ENCODE results near the gene ARID1A. TPM values are rescaled to one million over a fixed set of nuclear protein-coding genes. Genes with fewer than 3 reads are reported as not detected.
A peak's percentile ranks its signal among the peaks of the same experiment; 100 is the strongest.
"Not testable (repeated sequence)": the region's sequence is repeated elsewhere in the genome, so short reads cannot be mapped to it uniquely, and the experiment has no call there.

Gene ARID1A
- total RNA-seq, 5 donors from 2014 or later (not counting 1 experiment from before 2014, with no cell fraction given), result 122 to 148 (median 126) TPM

DNA sequence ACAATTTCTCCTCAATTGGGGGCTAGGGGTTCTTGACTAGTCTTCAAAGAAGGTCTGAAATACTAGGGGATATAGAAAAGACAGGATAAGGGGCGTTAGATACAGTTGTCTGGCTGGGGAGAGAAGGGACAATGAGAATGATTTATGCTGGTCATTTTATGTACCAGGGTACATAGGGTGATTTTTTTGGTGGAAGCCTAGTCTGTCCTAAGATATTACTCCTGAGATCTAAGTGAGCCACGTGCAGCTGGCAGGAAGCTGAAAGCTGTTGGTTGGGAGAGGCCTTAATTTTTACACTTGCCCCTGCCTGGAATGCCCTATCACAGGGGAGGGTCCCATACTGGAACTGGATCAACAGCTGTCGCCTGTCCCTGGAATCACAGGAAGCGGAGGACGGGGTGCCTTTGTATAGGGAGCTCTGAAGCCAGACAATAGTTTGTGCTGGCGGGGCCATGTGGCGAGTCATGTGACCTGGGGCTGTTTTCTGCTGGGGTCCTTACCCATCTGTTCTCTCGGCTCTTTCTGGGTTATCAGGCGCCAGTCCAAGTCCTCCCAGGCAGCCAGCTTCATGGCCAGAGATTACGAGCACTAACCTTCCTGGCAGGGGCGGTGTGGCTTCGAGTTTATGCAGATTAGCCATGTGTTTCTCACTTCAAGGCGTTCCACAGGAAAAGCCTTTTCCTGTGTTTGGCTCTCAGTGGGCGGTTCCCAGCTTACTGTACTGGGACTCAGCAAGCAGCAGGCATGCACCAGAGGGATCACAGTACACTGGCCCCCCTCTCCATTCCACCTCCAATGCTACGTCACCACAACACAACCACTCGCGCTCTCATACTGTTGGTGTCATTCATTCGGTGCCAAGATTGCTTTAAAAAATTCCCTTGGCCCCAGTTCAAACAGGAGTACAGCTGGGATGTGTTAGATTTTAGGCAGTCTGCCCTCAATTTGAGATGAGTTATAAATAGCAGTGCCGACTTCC lies 27.5 kb downstream of the ARID1A start:
- Histone ChIP-seq H3K4me1 (ENCODE audit: control insufficient read depth in 1 of 2, extremely low read depth in 1 of 2, insufficient read depth in 2 of 2, low read length in 2 of 2) (peaks cover 65 to 69% of the 10 kb centered on the region in 2 experiments), H3K27me3 (replicated peaks in 1 of 2; ENCODE audit: control insufficient read depth in 2 of 2, extremely low read depth in 1 of 2, insufficient read depth in 2 of 2, low read length in 1 of 2) (no peaks in the 10 kb centered on the region), H3K27ac (ENCODE audit: low read length) (peak overlapping the region; percentile 0), H3K4me3 (ENCODE audit: control insufficient read depth in 1 of 2, extremely low read depth in 1 of 2, low read length in 1 of 2) (peak overlapping the region; percentile 6 to 68), H3K36me3 (ENCODE audit: control insufficient read depth in 2 of 2, extremely low read depth in 1 of 2, insufficient read depth in 1 of 2, low read length in 1 of 2) (peaks cover 0 to 5% of the 10 kb centered on the region in 2 donors), H3K9me3 (no peaks in the 10 kb centered on the region)
- ATAC-seq (replicated peaks in 1 of 4) (peak; percentile 64 to 85 (median 76)), DNase-seq (peak in 34 of 35 experiments; percentile 2 to 71 (median 28))
- peaks cover 89 to 95% (median 94%) of the 10 kb centered on the region in 3 donors for H3K4me1 Mint-ChIP-seq
- peak overlapping the region; percentile 85 to 88 for H3K27ac Mint-ChIP-seq
- POLR2A ChIA-PET, result interaction anchor here (0.5 to 1.0 kb wide), 4 partner anchors 25 to 84 kb away, joined by 3 to 4 read pairs (median 4); no protein-coding TSS in a partner anchor
- peak overlapping the region; percentile 8 to 75 (median 49) for H3K4me3 Mint-ChIP-seq
- no peaks in the 10 kb centered on the region for H3K9me3 Mint-ChIP-seq
- CTCF ChIA-PET, result interaction anchor here (0.6 to 2.5 kb wide), 8 partner anchors 13 to 110 kb away, joined by 3 to 17 read pairs (median 4); no protein-coding TSS in a partner anchor
- WGBS (ENCODE audit: insufficient coverage), result 27% methylated on average over 14 of the region's 19 CpGs
- no peaks in the 10 kb centered on the region for H3K27me3 Mint-ChIP-seq
- peaks cover 4% of the 10 kb centered on the region for H3K36me3 Mint-ChIP-seq

DNA sequence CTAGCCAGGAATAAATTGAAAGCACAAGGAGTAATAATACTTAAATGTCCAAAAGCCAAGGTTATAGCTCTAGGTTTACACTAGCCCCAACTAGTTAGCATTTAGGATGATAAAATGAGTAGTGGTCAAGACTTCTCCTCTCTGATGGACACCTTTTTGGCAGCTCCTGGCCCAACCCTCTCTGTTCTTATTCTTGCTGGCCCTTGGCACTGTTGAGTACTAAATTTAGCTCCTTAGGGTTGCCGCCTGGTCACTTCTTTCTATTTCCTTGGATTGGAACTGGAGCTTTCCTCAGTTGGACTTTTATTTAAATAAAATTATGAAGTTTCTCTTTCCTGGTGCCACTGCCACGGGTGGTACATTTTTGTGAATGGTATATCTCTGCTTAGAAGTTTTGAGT lies 28.3 kb downstream of the ARID1A start:
- Mint-ChIP-seq H3K27me3 (no peaks in the 10 kb centered on the region), H3K27ac (peak overlapping the region; percentile 72 to 81), H3K9me3 (no peaks in the 10 kb centered on the region), H3K36me3 (peaks cover 4% of the 10 kb centered on the region), H3K4me1 (peaks cover 89 to 95% (median 94%) of the 10 kb centered on the region in 3 donors), H3K4me3 (peak overlapping the region; percentile 28 to 75 (median 52))
- no peaks in the 10 kb centered on the region for H3K9me3 ChIP-seq
- no CpG with 5 or more reads among the region's 2 CpGs for WGBS (ENCODE audit: insufficient coverage)
- no peak overlapping the region for H3K4me3 ChIP-seq (ENCODE audit: control insufficient read depth in 1 of 2, extremely low read depth in 1 of 2, low read length in 1 of 2)
- H3K36me3 ChIP-seq (ENCODE audit: control insufficient read depth in 2 of 2, extremely low read depth in 1 of 2, insufficient read depth in 1 of 2, low read length in 1 of 2), result peaks cover 0 to 4% of the 10 kb centered on the region in 2 donors
- ChIA-PET CTCF (interaction anchor here (0.6 to 2.5 kb wide), 6 partner anchors 12 to 109 kb away, joined by 3 to 9 read pairs (median 4); no protein-coding TSS in a partner anchor), POLR2A (interaction anchor here in 1 of 2 donors (0.6 to 1.0 kb wide), 2 partner anchors 26 to 33 kb away, joined by 3 to 4 read pairs; no protein-coding TSS in a partner anchor)
- H3K27me3 ChIP-seq (replicated peaks in 1 of 2; ENCODE audit: control insufficient read depth in 2 of 2, extremely low read depth in 1 of 2, insufficient read depth in 2 of 2, low read length in 1 of 2), result no peaks in the 10 kb centered on the region
- H3K27ac ChIP-seq (ENCODE audit: low read length), result peak overlapping the region; percentile 0
- DNase-seq, result no peak
- ATAC-seq (replicated peaks in 1 of 4), result no peak
- H3K4me1 ChIP-seq (ENCODE audit: control insufficient read depth in 1 of 2, extremely low read depth in 1 of 2, insufficient read depth in 2 of 2, low read length in 2 of 2), result peaks cover 64 to 71% of the 10 kb centered on the region in 2 experiments

DNA sequence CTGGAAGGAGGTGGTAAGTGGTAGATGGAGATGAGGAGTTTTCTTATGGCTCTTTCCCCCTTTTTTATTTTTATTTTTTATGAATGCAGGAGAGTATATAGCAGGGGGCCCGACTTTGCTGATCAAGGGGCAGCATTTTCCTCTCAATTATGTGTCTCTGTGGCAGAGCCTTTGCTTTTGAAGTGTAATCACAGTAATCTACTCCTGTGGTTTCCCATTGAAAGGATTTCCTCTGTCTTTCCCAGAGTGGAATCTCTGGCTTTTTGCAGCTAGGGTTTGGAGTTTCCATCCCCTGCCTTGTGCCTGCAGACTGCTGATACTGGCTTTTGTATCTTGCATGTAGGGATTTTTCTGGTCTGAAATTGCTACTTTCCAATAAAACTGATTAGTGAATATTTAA lies 29.1 kb downstream of the ARID1A start:
- H3K27me3 ChIP-seq (replicated peaks in 1 of 2; ENCODE audit: control insufficient read depth in 2 of 2, extremely low read depth in 1 of 2, insufficient read depth in 2 of 2, low read length in 1 of 2), result no peaks in the 10 kb centered on the region
- no peaks in the 10 kb centered on the region for H3K9me3 Mint-ChIP-seq
- POLR2A ChIA-PET, result interaction anchor here in 1 of 2 donors (0.5 kb wide), 1 partner anchor 1261 kb away, joined by 5 read pairs; no protein-coding TSS in a partner anchor
- H3K9me3 ChIP-seq, result no peaks in the 10 kb centered on the region
- no CpG with 5 or more reads among the region's 1 CpG for WGBS (ENCODE audit: insufficient coverage)
- peaks cover 9% of the 10 kb centered on the region for H3K36me3 Mint-ChIP-seq
- no peak for ATAC-seq (replicated peaks in 1 of 4)
- no peak overlapping the region for H3K4me3 ChIP-seq (ENCODE audit: control insufficient read depth in 1 of 2, extremely low read depth in 1 of 2, low read length in 1 of 2)
- H3K4me1 ChIP-seq (ENCODE audit: control insufficient read depth in 1 of 2, extremely low read depth in 1 of 2, insufficient read depth in 2 of 2, low read length in 2 of 2), result peaks cover 62 to 70% of the 10 kb centered on the region in 2 experiments
- H3K27ac ChIP-seq (ENCODE audit: low read length), result no peak overlapping the region
- peaks cover 94 to 99% (median 99%) of the 10 kb centered on the region in 3 donors for H3K4me1 Mint-ChIP-seq
- peak overlapping the region; percentile 72 to 81 for H3K27ac Mint-ChIP-seq
- no peak for DNase-seq
- no peaks in the 10 kb centered on the region for H3K27me3 Mint-ChIP-seq
- H3K36me3 ChIP-seq (ENCODE audit: control insufficient read depth in 2 of 2, extremely low read depth in 1 of 2, insufficient read depth in 1 of 2, low read length in 1 of 2), result peaks cover 0 to 9% of the 10 kb centered on the region in 2 donors
- CTCF ChIA-PET, result interaction anchor here (0.5 to 2.5 kb wide), 3 partner anchors 14 to 27 kb away, joined by 4 to 11 read pairs (median 9); no protein-coding TSS in a partner anchor
- H3K4me3 Mint-ChIP-seq, result peak overlapping the region in 2 of 3 donors; percentile 52 to 75

DNA sequence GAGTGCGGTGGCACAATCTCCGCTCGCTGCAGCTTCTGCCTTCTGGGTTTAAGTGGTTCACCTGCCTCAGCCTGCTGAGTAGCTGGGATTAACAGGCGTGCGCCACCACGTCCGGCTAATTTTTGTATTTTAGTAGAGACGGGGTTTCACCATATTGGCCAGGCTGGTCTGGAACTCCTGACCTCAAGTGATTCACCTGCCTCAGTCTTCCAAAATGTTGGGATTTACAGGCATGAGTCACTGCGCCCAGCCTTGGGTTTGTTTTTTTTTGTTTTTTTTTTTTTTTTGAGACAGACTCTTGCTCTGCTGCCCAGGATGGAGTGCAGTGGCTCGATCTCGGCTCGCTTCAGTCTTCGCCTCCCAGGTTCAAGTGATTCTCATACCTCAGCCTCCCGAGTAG lies 30.1 kb downstream of the ARID1A start:
- not testable (repeated sequence) for ATAC-seq (replicated peaks in 1 of 4); DNase-seq

DNA sequence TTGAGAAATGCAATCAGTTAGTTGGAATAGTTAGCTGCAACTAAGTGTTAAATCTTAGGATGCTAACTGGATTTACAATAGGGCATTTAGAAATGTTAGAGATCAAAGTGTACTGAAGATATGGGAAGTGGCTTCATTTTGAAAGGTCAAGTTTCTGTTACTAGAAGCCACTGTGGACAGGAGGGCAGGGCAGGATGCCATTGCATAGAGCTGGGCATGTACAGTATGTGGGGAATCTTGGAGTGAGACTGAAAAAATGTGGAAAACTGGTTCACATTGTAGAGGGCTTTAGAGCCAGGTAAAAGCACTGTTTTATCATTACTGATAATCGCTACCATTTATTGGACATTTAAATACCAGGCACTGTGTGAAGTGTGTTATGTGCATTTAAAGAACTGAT lies 31.0 kb downstream of the ARID1A start:
- peaks cover 19% of the 10 kb centered on the region for H3K36me3 Mint-ChIP-seq
- H3K4me3 Mint-ChIP-seq, result peak overlapping the region in 2 of 3 donors; percentile 10 to 69

More for the DNA sequence above, 30.1 kb downstream of the ARID1A start:
- 97% methylated on average over 8 of the region's 14 CpGs for WGBS (ENCODE audit: insufficient coverage)
- not testable (repeated sequence) for H3K9me3 Mint-ChIP-seq; H3K9me3 ChIP-seq; H3K27me3 Mint-ChIP-seq; H3K27me3 ChIP-seq (replicated peaks in 1 of 2; ENCODE audit: control insufficient read depth in 2 of 2, extremely low read depth in 1 of 2, insufficient read depth in 2 of 2, low read length in 1 of 2); H3K27ac ChIP-seq (ENCODE audit: low read length); H3K4me3 ChIP-seq (ENCODE audit: control insufficient read depth in 1 of 2, extremely low read depth in 1 of 2, low read length in 1 of 2)
- peak overlapping the region in 1 of 3 donors; percentile 69 for H3K4me3 Mint-ChIP-seq
- H3K27ac Mint-ChIP-seq, result peak overlapping the region in 1 of 2 donors; percentile 87
- POLR2A ChIA-PET, result interaction anchor here in 1 of 2 donors (0.7 kb wide), 1 partner anchor 10 kb away, joined by 5 read pairs; no protein-coding TSS in a partner anchor
- peaks cover 13% of the 10 kb centered on the region for H3K36me3 Mint-ChIP-seq
- Histone ChIP-seq H3K36me3 (ENCODE audit: control insufficient read depth in 2 of 2, extremely low read depth in 1 of 2, insufficient read depth in 1 of 2, low read length in 1 of 2) (peaks cover 2 to 18% of the 10 kb centered on the region in 2 donors), H3K4me1 (ENCODE audit: control insufficient read depth in 1 of 2, extremely low read depth in 1 of 2, insufficient read depth in 2 of 2, low read length in 2 of 2) (peaks cover 60% of the 10 kb centered on the region in 2 experiments)
- peaks cover 92 to 94% (median 94%) of the 10 kb centered on the region in 3 donors for H3K4me1 Mint-ChIP-seq
- CTCF ChIA-PET, result interaction anchor here (0.7 to 1.1 kb wide), 2 partner anchors 32 to 48 kb away, joined by 3 to 7 read pairs; no protein-coding TSS in a partner anchor

More for the DNA sequence above, 31.0 kb downstream of the ARID1A start:
- no peaks in the 10 kb centered on the region for H3K9me3 ChIP-seq
- peaks cover 9 to 26% of the 10 kb centered on the region in 2 donors for H3K36me3 ChIP-seq (ENCODE audit: control insufficient read depth in 2 of 2, extremely low read depth in 1 of 2, insufficient read depth in 1 of 2, low read length in 1 of 2)
- H3K27me3 ChIP-seq (replicated peaks in 1 of 2; ENCODE audit: control insufficient read depth in 2 of 2, extremely low read depth in 1 of 2, insufficient read depth in 2 of 2, low read length in 1 of 2), result no peaks in the 10 kb centered on the region
- DNase-seq (no peak), ATAC-seq (replicated peaks in 1 of 4) (no peak)
- Mint-ChIP-seq H3K4me1 (peaks cover 92 to 93% (median 93%) of the 10 kb centered on the region in 3 donors), H3K27me3 (no peaks in the 10 kb centered on the region), H3K9me3 (no peaks in the 10 kb centered on the region), H3K27ac (peak overlapping the region; percentile 44 to 87)
- ChIA-PET POLR2A (interaction anchor here in 1 of 2 donors (1.5 to 1.6 kb wide), 2 partner anchors 13 to 28 kb away, joined by 5 read pairs; no protein-coding TSS in a partner anchor), CTCF (interaction anchor here (0.7 to 1.8 kb wide), 6 partner anchors 15 to 63 kb away, joined by 3 to 10 read pairs (median 4); no protein-coding TSS in a partner anchor)
- H3K4me3 ChIP-seq (ENCODE audit: control insufficient read depth in 1 of 2, extremely low read depth in 1 of 2, low read length in 1 of 2), result no peak overlapping the region
- no peak overlapping the region for H3K27ac ChIP-seq (ENCODE audit: low read length)
- no CpG with 5 or more reads among the region's 1 CpG for WGBS (ENCODE audit: insufficient coverage)
- peaks cover 56 to 61% of the 10 kb centered on the region in 2 experiments for H3K4me1 ChIP-seq (ENCODE audit: control insufficient read depth in 1 of 2, extremely low read depth in 1 of 2, insufficient read depth in 2 of 2, low read length in 2 of 2)
